A172 (cell line): ENCODE results near the gene MYOM1. TPM values are rescaled to one million over a fixed set of nuclear protein-coding genes. Genes with fewer than 3 reads are reported as not detected.

Source experiments
- DNase-seq: peaks from one replicate; pipeline ENCODE4 v3.0.0-alpha.2; 2015; ENCODE audit warnings: low spot score
- total RNA-seq: library from RNA; depleted of rRNA; stranded (reverse); fragments of >200 nt; shearing (Covaris generic); gene quantifications from 2 replicates; pipeline ENCODE4 v1.2.3, GENCODE V29; 2014

MYOM1 gene
- total RNA-seq, 1 experiment from 2014 or later, result not detected

DNA sequence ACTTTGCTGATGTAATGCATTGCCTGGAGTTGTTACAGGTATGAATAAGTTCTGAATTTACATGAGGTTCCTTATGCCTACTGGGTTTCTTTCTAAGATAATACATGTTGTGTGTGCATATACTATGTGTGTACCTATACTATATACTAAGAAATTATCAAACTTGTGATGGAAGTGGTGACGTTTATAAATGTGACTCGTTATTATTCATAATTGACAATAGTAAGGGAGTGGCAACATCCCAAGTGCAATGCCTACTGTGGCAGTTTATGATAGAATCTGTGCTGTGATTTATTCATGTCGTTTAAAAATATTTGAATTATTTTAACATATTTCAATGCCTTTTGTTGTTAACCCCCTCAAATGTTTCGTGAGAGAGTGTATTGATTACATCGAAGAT is 29.9 kb downstream of the MYOM1 start:
- DNase-seq, result no peak

DNA sequence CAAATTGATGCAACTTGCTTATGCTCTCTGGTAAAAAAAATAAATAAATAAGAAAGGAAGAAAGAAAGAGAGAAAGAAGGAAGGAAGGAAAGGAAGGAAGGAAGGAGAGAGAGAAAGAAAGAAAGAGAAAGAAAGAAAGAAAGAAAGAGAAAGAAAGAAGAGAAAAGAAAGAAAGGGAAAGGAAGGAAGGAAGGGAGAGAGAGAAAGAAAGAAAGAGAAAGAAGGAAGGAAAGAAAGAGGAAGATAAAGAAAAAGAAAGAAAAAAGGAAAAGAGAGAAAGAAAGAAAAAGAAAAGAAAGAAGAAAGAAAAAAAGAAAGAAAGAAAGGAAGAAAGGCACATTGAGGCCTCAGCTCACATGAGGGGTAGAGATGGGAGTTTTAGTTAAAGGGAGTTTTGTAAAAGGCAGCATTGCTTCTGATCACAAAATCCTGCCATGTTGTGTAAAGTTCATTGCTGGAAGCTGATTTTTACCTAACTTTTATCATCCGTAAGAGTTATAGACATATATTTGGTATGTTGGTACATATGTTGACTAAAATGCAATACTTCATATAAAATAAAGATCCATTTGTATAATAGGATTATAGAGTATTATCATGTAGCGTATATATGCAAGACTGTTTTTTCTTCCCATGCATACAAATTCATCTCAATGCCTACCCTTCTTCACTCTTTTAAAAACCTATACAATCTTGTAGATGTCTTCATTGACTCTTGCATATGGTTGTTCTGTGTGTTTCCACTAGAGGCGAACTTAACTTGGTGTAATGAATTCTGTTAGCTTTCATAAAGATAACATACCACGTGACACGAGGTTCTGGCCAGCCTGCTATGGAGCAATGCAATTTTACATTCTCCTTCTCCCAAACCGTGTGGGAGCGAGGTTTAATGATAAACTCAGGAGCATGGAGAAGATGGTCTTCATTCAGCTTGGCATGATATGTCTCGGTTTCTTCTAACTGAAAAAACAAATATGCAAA is 32.8 kb downstream of the MYOM1 start:
- no peak for DNase-seq

GRCh38 chr18:3184275-3184963 is 35.3 kb downstream of the MYOM1 start:
- no peak for DNase-seq

GRCh38 chr18:3183103-3183717 is 36.6 kb downstream of the MYOM1 start:
- no peak for DNase-seq

DNA sequence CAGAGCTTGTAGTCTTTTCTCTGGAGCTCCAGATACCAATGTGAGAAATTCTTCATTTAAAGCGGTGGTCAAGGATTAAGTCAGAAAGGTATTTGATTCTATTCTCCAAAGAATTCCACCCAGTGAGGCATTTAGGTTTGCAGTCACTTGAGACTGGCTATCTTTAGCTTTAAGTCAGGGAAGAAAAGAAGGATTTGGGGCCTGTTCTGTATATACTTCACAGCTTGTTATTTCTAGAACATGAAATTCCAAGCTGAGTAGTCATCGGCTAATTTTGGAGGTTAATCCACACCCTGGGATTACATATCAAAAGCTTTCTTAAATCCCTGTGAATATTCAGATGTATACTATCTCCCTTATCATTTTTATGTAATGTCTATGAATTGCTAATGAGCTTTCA is 39.4 kb downstream of the MYOM1 start:
- DNase-seq, result peak; percentile 7

GRCh38 chr18:3179430-3180089 is 40.2 kb downstream of the MYOM1 start:
- DNase-seq, result no peak

DNA sequence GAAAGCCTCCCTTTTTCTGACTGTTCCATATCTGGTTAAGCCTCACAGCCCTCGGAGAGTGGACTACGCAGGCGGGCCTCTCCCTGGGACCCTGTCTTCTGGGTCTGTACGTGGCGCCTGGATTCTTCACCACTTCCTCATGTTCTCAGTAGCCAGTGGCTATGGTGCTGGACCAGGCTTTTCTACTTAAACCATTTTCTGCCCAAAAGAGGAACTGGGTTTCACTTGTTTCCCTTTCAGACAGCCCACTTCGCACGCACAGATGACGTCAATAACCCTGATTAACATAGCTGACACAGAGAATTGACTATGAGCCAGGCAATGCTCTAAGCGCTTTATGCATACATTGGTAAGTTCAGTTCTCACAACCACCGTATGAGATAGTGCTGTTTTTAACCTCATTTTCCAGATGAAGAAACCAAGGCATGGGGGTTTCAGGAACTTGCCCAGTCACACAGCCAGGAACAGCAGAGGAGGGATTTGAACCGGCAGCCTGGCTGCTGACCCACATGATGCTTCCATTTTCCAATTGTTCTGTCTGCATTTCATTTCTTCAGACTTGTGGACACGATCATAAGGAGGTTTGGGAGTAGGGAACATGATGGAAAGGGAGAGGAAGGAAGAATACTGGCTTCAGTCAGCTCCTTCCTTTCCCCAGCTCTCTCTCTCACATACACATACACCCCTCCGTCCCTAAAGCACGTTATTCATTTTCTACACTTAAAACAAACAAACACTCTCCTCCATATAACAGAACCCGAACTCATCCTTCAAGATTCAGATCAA is 41.7 kb downstream of the MYOM1 start:
- no peak for DNase-seq

DNA sequence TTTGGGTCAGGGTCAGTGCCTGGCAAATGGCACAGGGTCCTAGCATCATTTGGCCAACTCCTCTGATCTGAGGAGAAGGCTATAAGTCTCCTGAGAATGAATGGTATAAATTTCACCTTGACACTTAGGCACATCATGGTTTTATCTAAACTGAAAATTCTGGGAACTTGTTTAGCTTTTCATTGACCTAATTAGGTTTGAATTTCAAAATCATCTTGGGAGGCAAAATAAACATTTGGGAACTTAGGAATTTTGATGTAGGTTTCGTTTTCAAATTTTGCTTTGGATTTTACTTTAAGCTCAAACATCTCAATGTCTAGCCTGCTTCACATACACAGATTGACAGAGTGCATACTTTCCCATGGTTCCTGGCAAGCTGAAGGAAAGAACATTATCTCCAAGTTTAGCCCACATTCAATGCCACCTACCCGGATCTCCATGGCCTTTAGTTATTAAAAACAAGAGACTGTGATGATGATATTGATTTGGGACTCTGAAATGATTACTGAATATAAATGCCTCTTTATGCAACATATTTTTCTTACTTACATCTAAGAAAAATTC is 44.5 kb downstream of the MYOM1 start:
- DNase-seq, result no peak

DNA sequence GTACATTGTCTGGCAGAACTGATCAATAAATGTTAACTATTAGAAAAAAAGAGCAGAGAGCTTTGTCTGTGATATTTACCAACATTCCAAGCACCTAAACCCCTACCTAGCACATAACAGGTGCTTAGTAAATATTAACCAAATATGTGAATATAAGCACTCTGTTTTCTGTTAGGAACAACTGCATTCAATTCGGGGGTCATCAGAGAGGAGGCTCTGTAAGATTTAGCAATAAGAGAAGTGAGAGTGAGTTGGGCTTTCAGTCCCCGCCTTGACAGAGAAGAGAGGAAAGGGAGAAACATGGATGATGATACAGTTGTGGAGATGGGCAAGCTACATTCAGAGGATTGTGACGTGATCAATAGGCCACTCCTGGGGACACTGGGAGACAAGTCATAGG is 47.7 kb downstream of the MYOM1 start:
- no peak for DNase-seq

GRCh38 chr18:3171631-3172030 is 48.1 kb downstream of the MYOM1 start:
- DNase-seq, result no peak

GRCh38 chr18:3170441-3171161 is 49.2 kb downstream of the MYOM1 start:
- no peak for DNase-seq

GRCh38 chr18:3164381-3164780 is 55.4 kb downstream of the MYOM1 start:
- DNase-seq, result no peak

- DNase-seq, result no peak
Observed at GRCh38 chr18:3163968-3164367, 55.8 kb downstream of the MYOM1 start.

- no peak for DNase-seq
Observed at GRCh38 chr18:3162181-3162580, 57.6 kb downstream of the MYOM1 start.

GRCh38 chr18:3159830-3160229 is 59.9 kb downstream of the MYOM1 start:
- DNase-seq, result no peak

- DNase-seq, result no peak
Observed at GRCh38 chr18:3157606-3158005, 62.2 kb downstream of the MYOM1 start.

DNA sequence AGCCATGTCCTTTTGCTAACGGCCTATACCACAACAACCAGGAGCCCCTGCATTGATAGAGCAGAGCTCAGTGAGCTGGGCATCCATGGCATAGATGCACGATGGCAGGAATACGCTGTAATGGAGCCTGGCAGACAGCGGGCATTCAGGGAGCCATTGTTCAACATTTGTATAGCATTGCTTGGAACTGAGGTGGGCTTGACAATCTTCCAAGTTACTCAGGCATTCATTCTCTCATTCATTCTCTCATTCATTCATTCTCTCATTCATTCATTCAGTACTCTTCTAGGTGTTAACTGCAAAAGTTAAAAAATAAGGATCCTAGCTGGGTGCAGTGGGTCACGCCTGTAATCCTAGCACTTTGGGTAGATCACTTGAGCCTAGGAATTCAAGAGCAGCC is 62.7 kb downstream of the MYOM1 start:
- no peak for DNase-seq

DNA sequence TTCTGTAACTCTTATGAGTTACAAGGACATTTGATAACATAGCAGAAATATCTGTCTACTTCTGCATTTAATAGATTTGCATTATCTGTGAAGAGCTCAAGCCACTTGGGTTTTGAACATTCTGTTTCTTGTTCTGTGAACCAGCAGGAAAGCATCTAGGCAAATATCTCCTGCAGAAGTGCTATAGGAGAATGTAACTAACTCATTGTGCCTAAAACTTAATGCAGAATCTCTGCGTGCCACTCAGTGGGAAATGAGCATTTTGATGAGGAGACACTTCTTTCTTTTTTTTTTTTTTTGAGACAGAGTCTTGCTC is 63.5 kb downstream of the MYOM1 start:
- DNase-seq, result no peak

GRCh38 chr18:3154214-3154613 is 65.6 kb downstream of the MYOM1 start:
- no peak for DNase-seq

DNA sequence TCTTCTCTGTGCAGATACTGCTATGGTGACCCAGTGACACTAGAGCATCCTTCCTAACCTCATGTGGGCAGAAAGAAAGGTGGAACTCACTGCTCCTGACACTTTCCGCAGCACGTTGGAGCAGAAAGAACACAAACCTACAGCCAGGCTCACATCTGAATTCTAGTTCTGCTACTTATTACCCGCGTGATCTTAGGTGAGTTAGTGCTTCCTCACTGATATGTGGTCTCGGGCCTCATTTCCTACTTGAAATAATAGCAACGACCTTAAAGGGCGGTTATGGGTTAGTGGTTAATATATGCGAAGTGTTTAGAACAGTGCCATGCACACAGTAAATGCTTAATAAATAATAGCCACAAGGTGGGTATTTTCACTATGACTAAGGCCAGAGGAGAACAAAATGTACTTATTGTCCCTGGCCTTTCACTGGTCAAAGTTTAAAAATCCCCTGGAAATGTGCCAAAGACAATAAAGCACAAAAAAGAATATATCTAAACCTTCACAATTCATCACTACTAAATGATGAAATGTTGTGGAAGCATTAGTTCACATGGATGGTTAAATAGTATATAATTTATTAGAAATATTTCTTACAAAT is 66.6 kb downstream of the MYOM1 start:
- DNase-seq, result no peak
